ENCODE measurements around the gene CDK6.

CDK6 gene

GRCh38 chr7:92633211-92633906 lies 203.0 kb downstream of the CDK6 start:
- Histone ChIP-seq H3K4me2 (ENCODE audit: insufficient read depth, low read length, poor library complexity, severe bottlenecking) (no peak overlapping the region), H2AFZ (ENCODE audit: low read length) (no peak overlapping the region), H3K79me1 (ENCODE audit: low read depth, low read length) (no peaks in the 10 kb centered on the region), H3K4ac (ENCODE audit: low read length) (no peak overlapping the region), H3K27me3 (ENCODE audit: control insufficient read depth in 3 of 3, insufficient read depth in 3 of 3, low read depth in 1 of 3, low read length in 3 of 3) (no peaks in the 10 kb centered on the region), H3K23ac (ENCODE audit: low read depth, low read length, poor library complexity) (no peak overlapping the region), H4K8ac (ENCODE audit: low read depth, low read length) (no peak overlapping the region), H3K4me1 (ENCODE audit: control insufficient read depth in 2 of 2, insufficient read depth in 1 of 2, low read depth in 1 of 2, low read length in 2 of 2) (peaks cover 0 to 20% of the 10 kb centered on the region in 2 donors), H4K91ac (ENCODE audit: low read depth, low read length, poor library complexity) (no peak overlapping the region), H2BK15ac (ENCODE audit: low read length) (no peak overlapping the region), H2AK5ac (ENCODE audit: low read depth, low read length) (no peak overlapping the region), H3K9ac (ENCODE audit: low read depth, low read length, poor library complexity) (no peak overlapping the region), H3K18ac (ENCODE audit: low read length) (no peak overlapping the region), H3K27ac (replicated peaks; ENCODE audit: low read length) (no peak overlapping the region), H3K14ac (ENCODE audit: low read length) (no peak overlapping the region), H2BK5ac (ENCODE audit: low read length) (no peak overlapping the region), H2BK120ac (ENCODE audit: low read depth, low read length) (no peak overlapping the region), H2BK12ac (ENCODE audit: low read length) (no peak overlapping the region), H3K36me3 (replicated peaks in 1 of 2; ENCODE audit: control insufficient read depth in 2 of 2, insufficient read depth in 2 of 2, low read length in 2 of 2) (peaks cover 0 to 4% of the 10 kb centered on the region in 2 donors), H3K4me3 (ENCODE audit: low read length in 2 of 2) (no peak overlapping the region), H3K9me3 (replicated peaks in 1 of 2; ENCODE audit: control insufficient read depth in 2 of 2, insufficient read depth in 1 of 2, low read depth in 1 of 2, low read length in 2 of 2) (peaks cover 0 to 9% of the 10 kb centered on the region in 2 donors)
- no peak for DNase-seq (ENCODE audit: low spot score)
- WGBS, 2 donors (ENCODE audit: extremely low coverage in 2 of 2, insufficient read length in 2 of 2, insufficient replicate concordance in 1 of 2) = no CpG with 5 or more reads among the region's 2 CpGs

GRCh38 chr7:92632791-92633190 lies 203.6 kb downstream of the CDK6 start:
- Histone ChIP-seq H2BK120ac (ENCODE audit: low read depth, low read length) (no peak overlapping the region), H3K9ac (ENCODE audit: low read depth, low read length, poor library complexity) (no peak overlapping the region), H3K36me3 (replicated peaks in 1 of 2; ENCODE audit: control insufficient read depth in 2 of 2, insufficient read depth in 2 of 2, low read length in 2 of 2) (peaks cover 0 to 6% of the 10 kb centered on the region in 2 donors), H3K9me3 (replicated peaks in 1 of 2; ENCODE audit: control insufficient read depth in 2 of 2, insufficient read depth in 1 of 2, low read depth in 1 of 2, low read length in 2 of 2) (peaks cover 0 to 11% of the 10 kb centered on the region in 2 donors), H3K18ac (ENCODE audit: low read length) (no peak overlapping the region), H3K23ac (ENCODE audit: low read depth, low read length, poor library complexity) (no peak overlapping the region), H2BK5ac (ENCODE audit: low read length) (no peak overlapping the region), H3K27me3 (ENCODE audit: control insufficient read depth in 3 of 3, insufficient read depth in 3 of 3, low read depth in 1 of 3, low read length in 3 of 3) (no peaks in the 10 kb centered on the region), H3K14ac (ENCODE audit: low read length) (no peak overlapping the region), H3K27ac (replicated peaks; ENCODE audit: low read length) (no peak overlapping the region), H3K4ac (ENCODE audit: low read length) (no peak overlapping the region), H3K79me1 (ENCODE audit: low read depth, low read length) (no peaks in the 10 kb centered on the region), H4K8ac (ENCODE audit: low read depth, low read length) (no peak overlapping the region), H3K4me3 (ENCODE audit: low read length in 2 of 2) (no peak overlapping the region), H3K4me1 (ENCODE audit: control insufficient read depth in 2 of 2, insufficient read depth in 1 of 2, low read depth in 1 of 2, low read length in 2 of 2) (peaks cover 0 to 20% of the 10 kb centered on the region in 2 donors), H2AK5ac (ENCODE audit: low read depth, low read length) (no peak overlapping the region), H3K4me2 (ENCODE audit: insufficient read depth, low read length, poor library complexity, severe bottlenecking) (no peak overlapping the region), H2BK12ac (ENCODE audit: low read length) (no peak overlapping the region), H4K91ac (ENCODE audit: low read depth, low read length, poor library complexity) (no peak overlapping the region), H2AFZ (ENCODE audit: low read length) (no peak overlapping the region), H2BK15ac (ENCODE audit: low read length) (no peak overlapping the region)
- WGBS, 2 donors (ENCODE audit: extremely low coverage in 2 of 2, insufficient read length in 2 of 2, insufficient replicate concordance in 1 of 2) = no CpG with 5 or more reads among the region's 1 CpG
- DNase-seq (ENCODE audit: low spot score) = no peak

- peaks cover 0 to 20% of the 10 kb centered on the region in 2 donors for H3K4me1 ChIP-seq (ENCODE audit: control insufficient read depth in 2 of 2, insufficient read depth in 1 of 2, low read depth in 1 of 2, low read length in 2 of 2)
- no peak overlapping the region for H2BK5ac ChIP-seq (ENCODE audit: low read length)
- no peak overlapping the region for H3K27ac ChIP-seq (replicated peaks; ENCODE audit: low read length)
- H3K14ac ChIP-seq (ENCODE audit: low read length) = no peak overlapping the region
- H3K4ac ChIP-seq (ENCODE audit: low read length) = no peak overlapping the region
- no peak overlapping the region for H3K4me3 ChIP-seq (ENCODE audit: low read length in 2 of 2)
- WGBS, 2 donors (ENCODE audit: extremely low coverage in 2 of 2, insufficient read length in 2 of 2, insufficient replicate concordance in 1 of 2) = no CpG with 5 or more reads among the region's 2 CpGs
- no peak overlapping the region for H3K18ac ChIP-seq (ENCODE audit: low read length)
- H3K9me3 ChIP-seq (replicated peaks in 1 of 2; ENCODE audit: control insufficient read depth in 2 of 2, insufficient read depth in 1 of 2, low read depth in 1 of 2, low read length in 2 of 2) = peaks cover 0 to 16% of the 10 kb centered on the region in 2 donors
- no peak overlapping the region for H2AFZ ChIP-seq (ENCODE audit: low read length)
- no peak overlapping the region for H4K8ac ChIP-seq (ENCODE audit: low read depth, low read length)
- no peak overlapping the region for H3K23ac ChIP-seq (ENCODE audit: low read depth, low read length, poor library complexity)
- H3K79me1 ChIP-seq (ENCODE audit: low read depth, low read length) = no peaks in the 10 kb centered on the region
- no peak overlapping the region for H2BK12ac ChIP-seq (ENCODE audit: low read length)
- H2BK120ac ChIP-seq (ENCODE audit: low read depth, low read length) = no peak overlapping the region
- H2BK15ac ChIP-seq (ENCODE audit: low read length) = no peak overlapping the region
- H3K27me3 ChIP-seq (ENCODE audit: control insufficient read depth in 3 of 3, insufficient read depth in 3 of 3, low read depth in 1 of 3, low read length in 3 of 3) = no peaks in the 10 kb centered on the region
- no peak overlapping the region for H3K4me2 ChIP-seq (ENCODE audit: insufficient read depth, low read length, poor library complexity, severe bottlenecking)
- no peak overlapping the region for H2AK5ac ChIP-seq (ENCODE audit: low read depth, low read length)
- H3K9ac ChIP-seq (ENCODE audit: low read depth, low read length, poor library complexity) = no peak overlapping the region
- no peak overlapping the region for H4K91ac ChIP-seq (ENCODE audit: low read depth, low read length, poor library complexity)
- H3K36me3 ChIP-seq (replicated peaks in 1 of 2; ENCODE audit: control insufficient read depth in 2 of 2, insufficient read depth in 2 of 2, low read length in 2 of 2) = peaks cover 0 to 11% of the 10 kb centered on the region in 2 donors
- DNase-seq (ENCODE audit: low spot score) = no peak
Observed at GRCh38 chr7:92631850-92632487, 204.4 kb downstream of the CDK6 start.

GRCh38 chr7:92631067-92631849 lies 205.1 kb downstream of the CDK6 start:
- Histone ChIP-seq H2AK5ac (ENCODE audit: low read depth, low read length) (no peak overlapping the region), H3K27ac (replicated peaks; ENCODE audit: low read length) (no peak overlapping the region)

More at GRCh38 chr7:92631067-92631849, 205.1 kb downstream of the CDK6 start:
- H3K9me3 ChIP-seq (replicated peaks in 1 of 2; ENCODE audit: control insufficient read depth in 2 of 2, insufficient read depth in 1 of 2, low read depth in 1 of 2, low read length in 2 of 2) = peaks cover 0 to 16% of the 10 kb centered on the region in 2 donors
- H3K9ac ChIP-seq (ENCODE audit: low read depth, low read length, poor library complexity) = no peak overlapping the region
- H3K27me3 ChIP-seq (ENCODE audit: control insufficient read depth in 3 of 3, insufficient read depth in 3 of 3, low read depth in 1 of 3, low read length in 3 of 3) = no peaks in the 10 kb centered on the region
- WGBS, 2 donors (ENCODE audit: extremely low coverage in 2 of 2, insufficient read length in 2 of 2, insufficient replicate concordance in 1 of 2) = no CpG with 5 or more reads among the region's 5 CpGs
- no peak overlapping the region for H3K4ac ChIP-seq (ENCODE audit: low read length)
- no peak overlapping the region for H2BK12ac ChIP-seq (ENCODE audit: low read length)
- no peak overlapping the region for H2BK120ac ChIP-seq (ENCODE audit: low read depth, low read length)
- H3K23ac ChIP-seq (ENCODE audit: low read depth, low read length, poor library complexity) = no peak overlapping the region
- H3K18ac ChIP-seq (ENCODE audit: low read length) = no peak overlapping the region
- peaks cover 0 to 11% of the 10 kb centered on the region in 2 donors for H3K36me3 ChIP-seq (replicated peaks in 1 of 2; ENCODE audit: control insufficient read depth in 2 of 2, insufficient read depth in 2 of 2, low read length in 2 of 2)
- H3K4me2 ChIP-seq (ENCODE audit: insufficient read depth, low read length, poor library complexity, severe bottlenecking) = no peak overlapping the region
- H3K79me1 ChIP-seq (ENCODE audit: low read depth, low read length) = no peaks in the 10 kb centered on the region
- H4K8ac ChIP-seq (ENCODE audit: low read depth, low read length) = no peak overlapping the region
- no peak overlapping the region for H4K91ac ChIP-seq (ENCODE audit: low read depth, low read length, poor library complexity)
- no peak overlapping the region for H3K4me3 ChIP-seq (ENCODE audit: low read length in 2 of 2)
- DNase-seq (ENCODE audit: low spot score) = no peak
- no peak overlapping the region for H2BK5ac ChIP-seq (ENCODE audit: low read length)
- H2BK15ac ChIP-seq (ENCODE audit: low read length) = no peak overlapping the region
- H2AFZ ChIP-seq (ENCODE audit: low read length) = no peak overlapping the region
- no peak overlapping the region for H3K14ac ChIP-seq (ENCODE audit: low read length)
- H3K4me1 ChIP-seq (ENCODE audit: control insufficient read depth in 2 of 2, insufficient read depth in 1 of 2, low read depth in 1 of 2, low read length in 2 of 2) = peaks cover 0 to 20% of the 10 kb centered on the region in 2 donors

Data from neuronal stem cell (in vitro differentiated cells).